Inflammatory macrophage (primary cell): ENCODE data around the gene METTL4.
"Not testable (repeated sequence)": the region's sequence is repeated elsewhere in the genome, so short reads cannot be mapped to it uniquely, and the experiment has no call there.

Experiments used
- DNase-seq, 2 donors: peaks; one replicate each; pipeline ENCODE4 v3.0.0-alpha.2; 2020 to 2022

Gene METTL4

GRCh38 chr18:2559249-2559648, 12.1 kb downstream of the METTL4 start:
- DNase-seq = no peak

DNA sequence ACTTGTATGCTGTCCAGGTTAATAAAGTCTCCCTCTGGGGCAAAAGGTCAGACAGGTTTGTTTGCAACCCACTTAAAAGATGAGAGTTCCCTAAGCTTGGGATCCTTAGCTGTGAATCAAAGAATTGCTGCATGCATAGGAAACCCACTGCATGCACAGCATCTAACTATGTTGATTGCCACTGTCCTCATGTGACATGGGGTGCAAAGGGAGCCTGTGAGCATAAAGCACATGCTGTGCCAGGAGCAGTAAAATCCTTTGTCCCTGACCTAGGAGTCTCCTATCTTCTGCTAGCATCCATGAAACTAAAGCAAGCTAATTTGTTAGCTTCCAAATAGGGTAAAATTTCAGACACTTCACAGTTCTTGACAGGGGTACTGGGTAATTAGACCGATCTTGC, 13.8 kb downstream of the METTL4 start:
- no peak for DNase-seq

DNA sequence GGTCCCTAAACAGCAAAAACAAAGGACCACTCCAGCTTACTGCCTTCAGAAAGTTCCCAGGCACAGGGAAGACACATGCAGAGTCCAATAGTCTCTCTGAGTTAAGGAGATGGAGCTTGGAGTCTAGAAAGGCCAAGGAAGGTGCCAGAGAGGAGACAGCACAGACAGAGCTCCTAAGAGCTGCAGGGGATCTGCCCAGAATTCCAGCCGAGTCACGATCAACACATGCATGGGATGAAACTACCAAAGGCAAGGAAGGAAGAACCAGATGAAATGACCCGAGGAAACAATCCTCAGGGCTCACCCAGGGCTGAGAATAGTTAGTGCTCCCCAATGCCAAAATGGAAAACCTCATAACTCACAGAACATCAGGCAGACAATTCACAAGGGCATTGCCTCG, 15.4 kb downstream of the METTL4 start:
- DNase-seq = no peak

GRCh38 chr18:2554696-2555095, 16.6 kb downstream of the METTL4 start:
- DNase-seq = no peak

GRCh38 chr18:2551425-2551824, 19.9 kb downstream of the METTL4 start:
- DNase-seq = no peak

- DNase-seq = no peak
These were observed 21.8 kb downstream of the METTL4 start for GRCh38 chr18:2549462-2549861.

- DNase-seq = peak in 1 of 2 donors; percentile 40
These were observed 23.7 kb downstream of the METTL4 start for GRCh38 chr18:2547477-2548087.

GRCh38 chr18:2545155-2545554, 26.1 kb downstream of the METTL4 start:
- DNase-seq = no peak

DNA sequence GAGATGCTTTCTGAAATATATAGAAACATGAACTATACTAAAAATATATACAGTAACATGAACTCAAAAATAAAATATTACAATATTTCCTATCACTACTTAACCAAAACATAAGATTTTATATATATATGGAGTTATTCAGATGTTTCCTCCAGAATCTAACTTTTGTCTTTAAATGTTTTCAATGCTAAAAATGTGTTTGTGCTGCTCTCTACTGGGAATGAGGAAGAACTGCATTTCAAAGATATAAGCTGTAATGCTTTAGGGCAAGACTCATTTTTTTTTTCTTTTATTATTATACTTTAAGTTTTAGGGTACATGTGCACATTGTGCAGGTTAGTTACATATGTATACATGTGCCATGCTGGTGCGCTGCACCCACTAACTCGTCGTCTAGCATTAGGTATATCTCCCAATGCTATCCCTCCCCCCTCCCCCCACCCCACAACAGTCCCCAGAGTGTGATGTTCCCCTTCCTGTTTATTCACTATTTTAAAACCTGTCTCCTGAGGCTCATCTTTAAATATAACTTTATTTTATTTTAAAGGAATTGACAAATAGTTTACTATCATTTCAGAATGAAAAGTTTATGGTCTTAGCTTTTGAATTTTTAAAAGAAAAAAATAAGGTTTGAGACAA, 29.3 kb downstream of the METTL4 start:
- peak in 1 of 2 donors; percentile 50 for DNase-seq

DNA sequence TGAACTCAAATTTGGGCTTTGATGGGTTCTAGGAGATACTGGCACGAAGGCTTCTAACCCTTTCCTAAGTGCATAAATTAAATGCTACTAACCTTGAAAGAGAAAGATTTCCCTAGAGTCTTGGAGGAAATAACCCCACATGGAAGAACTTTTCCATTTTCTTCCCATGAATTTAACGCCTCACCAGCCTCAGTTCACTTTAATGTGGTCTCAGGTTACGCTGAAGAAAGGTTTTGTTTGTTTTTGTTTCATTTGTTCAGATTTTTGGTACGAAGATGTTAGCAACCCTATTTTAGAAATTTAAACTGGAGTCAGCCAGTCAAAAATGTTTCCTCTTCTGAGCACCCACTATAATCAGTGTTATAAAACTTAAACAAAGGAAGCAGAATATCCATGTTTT, 30.7 kb downstream of the METTL4 start:
- no peak for DNase-seq

GRCh38 chr18:2538844-2539243, 32.5 kb downstream of the METTL4 start:
- no peak for DNase-seq

- DNase-seq = no peak
These were observed 33.1 kb downstream of the METTL4 start for GRCh38 chr18:2538236-2538635.

- no peak for DNase-seq
These were observed 34.0 kb downstream of the METTL4 start for GRCh38 chr18:2537296-2537695.

DNA sequence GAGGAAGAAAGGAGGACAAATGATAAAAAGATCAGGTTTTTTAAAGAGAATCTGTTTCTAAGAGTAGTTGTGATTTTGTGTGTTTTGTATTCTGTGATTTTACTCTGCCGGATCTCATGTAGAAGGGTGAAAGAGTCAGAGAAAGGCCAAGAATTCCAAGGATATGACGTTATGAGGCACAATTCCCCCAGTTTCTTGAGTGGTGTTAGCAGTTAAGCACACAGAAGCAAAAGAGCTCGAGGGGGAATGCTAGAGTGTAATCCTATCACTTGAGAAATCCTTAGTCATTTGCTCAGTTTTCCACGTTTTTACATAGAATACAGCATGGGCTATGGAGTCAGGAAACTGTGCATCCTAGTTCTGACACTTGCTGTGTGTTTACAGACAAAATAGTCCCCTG, 34.8 kb downstream of the METTL4 start:
- no peak for DNase-seq

DNA sequence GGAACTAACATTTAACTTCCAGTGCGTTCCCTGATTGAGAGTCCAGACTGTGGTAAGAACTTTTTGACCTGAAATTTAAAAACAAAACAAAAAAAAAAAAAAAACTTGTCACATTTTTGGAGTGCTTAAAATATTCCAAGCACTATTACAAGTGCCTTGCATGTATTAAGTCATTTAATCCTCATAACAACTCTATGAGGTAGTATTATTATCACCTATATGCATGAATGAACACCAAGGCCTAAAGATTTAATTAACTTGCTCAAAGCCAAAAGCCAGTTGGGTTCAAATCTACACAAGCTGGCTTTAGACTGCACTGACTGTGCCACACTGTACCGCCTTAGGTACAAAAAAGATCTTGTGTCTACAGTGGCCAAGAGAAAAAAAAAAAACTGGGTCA, 35.2 kb downstream of the METTL4 start:
- no peak for DNase-seq

- no peak for DNase-seq
These were observed 35.8 kb downstream of the METTL4 start for GRCh38 chr18:2535419-2535910.

GRCh38 chr18:2534906-2535305, 36.4 kb downstream of the METTL4 start:
- DNase-seq = no peak

GRCh38 chr18:2532797-2533196, 38.5 kb downstream of the METTL4 start:
- DNase-seq = no peak

- no peak for DNase-seq
These were observed 39.6 kb downstream of the METTL4 start for GRCh38 chr18:2531751-2532150.

GRCh38 chr18:2529154-2529553, 42.2 kb downstream of the METTL4 start:
- DNase-seq = no peak

DNA sequence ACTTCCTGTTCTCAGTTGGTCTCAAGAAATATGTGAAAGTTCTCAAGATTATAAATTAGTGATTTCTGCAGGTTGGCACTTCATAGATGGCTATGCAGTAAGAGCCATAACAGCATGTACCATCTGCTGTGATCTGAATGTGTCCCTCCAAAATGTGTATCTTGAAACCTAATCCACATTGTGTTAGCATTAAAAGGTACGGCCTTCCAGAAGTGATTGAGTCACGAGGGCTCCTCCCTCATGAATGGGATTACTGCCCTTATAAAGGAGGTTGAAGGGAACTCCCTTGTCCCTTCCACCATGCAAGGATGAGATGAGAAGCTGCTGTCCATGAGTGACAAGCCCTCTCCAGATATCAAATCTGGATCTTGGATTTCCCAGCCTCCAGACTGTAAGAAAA, 45.0 kb downstream of the METTL4 start:
- no peak for DNase-seq

DNA sequence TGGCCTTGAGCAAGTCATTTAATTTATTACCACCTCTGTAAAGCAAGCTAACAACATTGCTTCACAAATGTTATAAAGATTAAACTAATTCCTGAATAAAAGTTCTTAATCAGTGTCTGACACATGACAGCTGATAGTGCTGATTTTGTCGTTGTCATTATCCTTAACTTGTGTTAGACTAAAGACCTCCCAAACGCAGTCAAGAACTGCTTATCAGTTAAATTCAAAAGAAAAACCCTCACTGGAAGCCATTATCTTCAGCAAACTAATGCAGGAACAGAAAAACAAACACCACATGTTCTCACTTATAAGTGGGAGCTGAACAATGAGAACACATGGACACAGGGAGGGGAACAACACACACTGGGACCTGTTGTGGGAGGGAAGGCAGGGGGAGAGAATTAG, 46.5 kb downstream of the METTL4 start:
- DNase-seq = not testable (repeated sequence)

- no peak for DNase-seq
These were observed 49.2 kb downstream of the METTL4 start for GRCh38 chr18:2522112-2522511.

DNA sequence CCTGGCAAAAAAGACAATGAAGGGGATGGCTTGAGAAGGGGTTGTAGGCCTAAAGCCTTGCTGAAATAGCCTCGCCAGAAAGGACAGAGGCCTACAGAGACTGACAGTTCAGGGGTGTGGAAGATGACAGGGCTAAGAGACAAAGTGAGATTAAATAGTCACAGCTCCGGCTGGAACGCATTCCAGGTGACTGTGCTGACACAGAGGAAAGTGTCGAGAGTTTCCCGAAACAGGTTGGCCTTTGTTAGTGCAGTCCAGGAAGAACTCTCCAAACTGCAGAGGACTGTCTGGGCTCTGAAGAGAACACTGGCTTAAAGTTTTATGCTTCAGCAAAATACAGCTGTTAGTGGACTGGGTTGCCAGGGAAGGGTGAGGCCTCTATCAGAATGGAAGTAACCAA, 52.8 kb downstream of the METTL4 start:
- no peak for DNase-seq
